ENCODE results near the gene DDX39A. TPM values are rescaled to one million over a fixed set of nuclear protein-coding genes. Genes with fewer than 3 reads are reported as not detected.

The DDX39A gene
- polyA plus RNA-seq, 1 of the 3 experiments (the other 2 are of a cell fraction), result 88.8 TPM

DNA sequence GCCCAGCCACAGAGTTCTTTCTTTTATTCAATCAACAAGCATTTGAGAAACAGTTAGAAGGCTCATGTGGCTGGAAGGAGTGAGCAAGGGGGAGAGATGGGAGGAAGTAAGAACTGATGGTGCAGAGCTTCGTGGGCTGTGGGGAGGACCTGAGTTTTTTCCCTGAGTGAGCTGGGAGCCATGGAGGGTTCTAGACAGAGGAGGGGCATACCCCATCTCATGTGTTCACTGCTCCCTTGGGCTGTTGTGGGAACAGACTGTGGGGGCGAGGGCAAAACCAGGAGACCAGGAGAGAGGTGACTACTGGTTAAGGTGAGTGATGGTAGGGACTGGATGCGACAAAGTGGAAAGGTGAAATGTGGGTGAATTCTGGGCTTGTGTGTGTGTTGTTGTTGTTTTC lies 11.6 kb upstream of the DDX39A start:
- Histone ChIP-seq H3K9me2 (no peaks in the 10 kb centered on the region), H3K79me2 (ENCODE audit: insufficient read depth) (peaks cover 33% of the 10 kb centered on the region), H3K4me3 (ENCODE audit: low read depth in 2 of 2, low read length in 1 of 2) (no peak overlapping the region), H3K4me2 (no peak overlapping the region), H3K9me3 (no peaks in the 10 kb centered on the region), H2AFZ (ENCODE audit: low read depth) (no peak overlapping the region), H3K4me1 (ENCODE audit: control insufficient read depth in 1 of 2, insufficient read depth in 2 of 2, low read depth in 1 of 2, low read length in 1 of 2) (peaks cover 6 to 15% of the 10 kb centered on the region in 2 experiments; a peak in 3 of 4 replicates), H4K20me1 (ENCODE audit: insufficient read depth) (peaks cover 5% of the 10 kb centered on the region; the same call in 1 of the 2 replicates), H3K9ac (no peak overlapping the region), H3K27me3 (ENCODE audit: insufficient read depth) (no peaks in the 10 kb centered on the region), H3K36me3 (replicated peaks in 1 of 2; ENCODE audit: control insufficient read depth in 1 of 2, insufficient read depth in 2 of 2, low read length in 1 of 2) (no peaks in the 10 kb centered on the region), H3K27ac (ENCODE audit: low read depth in 2 of 2, low read length in 1 of 2) (no peak overlapping the region), H3F3A (replicated peaks; ENCODE audit: insufficient read depth) (peaks cover 13% of the 10 kb centered on the region)
- ChIA-PET POLR2A (no interaction called here), CTCF (interaction anchor here (0.8 to 1.5 kb wide), 2 partner anchors 25 to 41 kb away, joined by 3 to 4 read pairs; no protein-coding TSS in a partner anchor)
- no peak for DNase-seq
- TF ChIP-seq TCF12 (IDR thresholded peaks at IDR 0.05) (no peak), TEAD4 (IDR thresholded peaks at IDR 0.05; ENCODE audit: borderline replicate concordance, insufficient read depth) (no peak), MXI1 (IDR thresholded peaks at IDR 0.05; ENCODE audit: low read depth, low read length) (no peak), FOXM1 (IDR thresholded peaks at IDR 0.05; ENCODE audit: low read depth) (no peak), JUND (IDR thresholded peaks at IDR 0.05) (no peak), EZH2phosphoT487 (IDR thresholded peaks at IDR 0.05; ENCODE audit: borderline replicate concordance, low read depth) (no peak), SIN3A (IDR thresholded peaks at IDR 0.05; ENCODE audit: borderline replicate concordance, low read depth, low read length) (no peak), ELF1 (IDR thresholded peaks at IDR 0.05) (no peak), RXRA (IDR thresholded peaks at IDR 0.05; ENCODE audit: borderline replicate concordance, low read depth) (no peak), TAF1 (IDR thresholded peaks at IDR 0.05; ENCODE audit: borderline replicate concordance, low read depth, low read length) (no peak), REST (IDR thresholded peaks at IDR 0.05; ENCODE audit: low read depth, low read length) (no peak), FOSL2 (IDR thresholded peaks at IDR 0.05; ENCODE audit: borderline replicate concordance, low read depth) (no peak)
- TF ChIP-seq, protein P1, sequence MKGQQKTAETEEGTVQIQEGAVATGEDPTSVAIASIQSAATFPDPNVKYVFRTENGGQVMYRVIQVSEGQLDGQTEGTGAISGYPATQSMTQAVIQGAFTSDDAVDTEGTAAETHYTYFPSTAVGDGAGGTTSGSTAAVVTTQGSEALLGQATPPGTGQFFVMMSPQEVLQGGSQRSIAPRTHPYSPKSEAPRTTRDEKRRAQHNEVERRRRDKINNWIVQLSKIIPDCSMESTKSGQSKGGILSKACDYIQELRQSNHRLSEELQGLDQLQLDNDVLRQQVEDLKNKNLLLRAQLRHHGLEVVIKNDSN (IDR thresholded peaks at IDR 0.05; ENCODE audit: borderline replicate concordance, low read depth), result no peak
- 73% methylated on average over 3 of the region's 3 CpGs for WGBS (ENCODE audit: low lambda C conversion rate)

DNA sequence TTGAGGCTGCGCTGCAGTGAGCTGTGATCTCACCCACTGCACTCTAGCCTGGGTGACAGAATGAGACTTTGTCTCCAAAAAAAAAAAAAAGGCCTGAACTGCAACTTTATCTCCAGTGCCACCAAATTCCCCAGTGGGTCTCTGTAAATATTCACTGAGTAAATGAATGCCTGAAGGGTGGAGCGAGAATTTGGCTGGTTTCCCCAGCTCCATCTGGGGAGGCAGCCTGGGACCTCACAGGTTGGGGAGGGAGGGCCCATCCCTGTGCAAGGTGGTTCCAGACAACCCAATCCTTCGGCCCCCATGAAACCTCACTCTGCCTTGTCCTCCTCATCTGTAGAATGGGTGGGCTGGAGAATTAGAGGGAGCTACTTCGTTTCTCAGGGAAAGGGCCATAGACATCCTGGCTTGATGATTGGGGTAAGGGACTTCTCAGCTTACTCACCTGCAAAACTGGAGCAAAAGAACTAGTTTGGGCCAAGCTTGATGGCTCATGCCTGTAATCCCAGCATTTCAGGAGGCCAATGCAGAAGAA lies 9.8 kb upstream of the DDX39A start:
- ChIA-PET POLR2A (no interaction called here), CTCF (interaction anchor here (0.9 to 1.7 kb wide), 3 partner anchors 9 to 281 kb away, joined by 3 to 6 read pairs (median 3); partner anchors contain the start of gene DDX39A)
- Histone ChIP-seq H3K9ac (no peak overlapping the region), H3K27me3 (ENCODE audit: insufficient read depth) (no peaks in the 10 kb centered on the region), H3K4me3 (ENCODE audit: low read depth in 2 of 2, low read length in 1 of 2) (no peak overlapping the region), H3K4me2 (no peak overlapping the region), H3F3A (replicated peaks; ENCODE audit: insufficient read depth) (peaks cover 1% of the 10 kb centered on the region), H3K9me3 (no peaks in the 10 kb centered on the region), H3K79me2 (ENCODE audit: insufficient read depth) (peaks cover 16% of the 10 kb centered on the region), H4K20me1 (ENCODE audit: insufficient read depth) (no peaks in the 10 kb centered on the region), H3K27ac (ENCODE audit: low read depth in 2 of 2, low read length in 1 of 2) (no peak overlapping the region), H3K4me1 (ENCODE audit: control insufficient read depth in 1 of 2, insufficient read depth in 2 of 2, low read depth in 1 of 2, low read length in 1 of 2) (peaks cover 0 to under 1% of the 10 kb centered on the region in 2 experiments; a peak in 1 of 4 replicates), H3K36me3 (replicated peaks in 1 of 2; ENCODE audit: control insufficient read depth in 1 of 2, insufficient read depth in 2 of 2, low read length in 1 of 2) (no peaks in the 10 kb centered on the region), H2AFZ (ENCODE audit: low read depth) (no peak overlapping the region), H3K9me2 (no peaks in the 10 kb centered on the region)
- no peak for DNase-seq
- TF ChIP-seq ELF1 (IDR thresholded peaks at IDR 0.05) (no peak), RAD21 (IDR thresholded peaks at IDR 0.05; ENCODE audit: low read length) (no peak), RFX5 (IDR thresholded peaks at IDR 0.05; ENCODE audit: low read length) (no peak), SMC3 (IDR thresholded peaks at IDR 0.05; ENCODE audit: low read depth, low read length) (no peak)
- 71% methylated on average over 4 of the region's 4 CpGs for WGBS (ENCODE audit: low lambda C conversion rate)
